ENCODE data around the gene TMEM184B. TPM values are rescaled to one million over a fixed set of nuclear protein-coding genes. Genes with fewer than 3 reads are reported as not detected.

The TMEM184B gene
- total RNA-seq, 2 donors from 2014 or later, result 76.0 to 137 TPM

GRCh38 chr22:38314051-38314932 is 41.5 kb upstream of the TMEM184B start:
- TF ChIP-seq POLR2AphosphoS5 (IDR thresholded peaks at IDR 0.05) (no peak), CTCF (IDR thresholded peaks at IDR 0.05) (no peak), POLR2A (IDR thresholded peaks at IDR 0.05) (no peak)
- no peak for DNase-seq (ENCODE audit: low spot score)
- intact Hi-C loops (cut with DNase I), result no loop called here
- WGBS, result 32% methylated on average over 23 of the region's 23 CpGs
- Histone ChIP-seq H3K27me3 (replicated peaks; ENCODE audit: insufficient read depth) (no peaks in the 10 kb centered on the region), H3K9me3 (no peaks in the 10 kb centered on the region), H3K4me1 (replicated peaks) (peaks cover 27% of the 10 kb centered on the region), H3K36me3 (no peaks in the 10 kb centered on the region), H3K4me3 (peak overlapping the region; percentile 79 to 80), H3K27ac (peak overlapping the region; percentile 95 to 98)

- 22% methylated on average over 11 of the region's 11 CpGs for WGBS
- Histone ChIP-seq H3K27me3 (replicated peaks; ENCODE audit: insufficient read depth) (no peaks in the 10 kb centered on the region), H3K27ac (peak overlapping the region; percentile 95 to 98), H3K36me3 (no peaks in the 10 kb centered on the region), H3K4me1 (replicated peaks) (peaks cover 26% of the 10 kb centered on the region), H3K4me3 (peak overlapping the region in 1 of 2 donors; percentile 79), H3K9me3 (no peaks in the 10 kb centered on the region)
- no peak for DNase-seq (ENCODE audit: low spot score)
- intact Hi-C loops (cut with DNase I), result no loop called here
- TF ChIP-seq POLR2A (IDR thresholded peaks at IDR 0.05) (no peak), CTCF (IDR thresholded peaks at IDR 0.05) (no peak), POLR2AphosphoS5 (IDR thresholded peaks at IDR 0.05) (no peak)
These were observed 40.7 kb upstream of the TMEM184B start for GRCh38 chr22:38313384-38313955.

- peak; percentile 45 for DNase-seq (ENCODE audit: low spot score)
- H3K27ac ChIP-seq, result peak overlapping the region; percentile 95 to 98
- TF ChIP-seq POLR2AphosphoS5 (IDR thresholded peaks at IDR 0.05), result no peak
- TF ChIP-seq POLR2A (IDR thresholded peaks at IDR 0.05), result peak; percentile 12
- TF ChIP-seq CTCF (IDR thresholded peaks at IDR 0.05), result no peak
- 55% methylated on average over 7 of the region's 7 CpGs for WGBS
- H3K9me3 ChIP-seq, result no peaks in the 10 kb centered on the region
- peaks cover 18% of the 10 kb centered on the region for H3K4me1 ChIP-seq (replicated peaks)
- no peaks in the 10 kb centered on the region for H3K27me3 ChIP-seq (replicated peaks; ENCODE audit: insufficient read depth)
- intact Hi-C loops (cut with DNase I), result no loop called here
- no peaks in the 10 kb centered on the region for H3K36me3 ChIP-seq
- no peak overlapping the region for H3K4me3 ChIP-seq
These were observed 39.5 kb upstream of the TMEM184B start for GRCh38 chr22:38312261-38312800.

- intact Hi-C loops (cut with DNase I), result no loop called here
- TF ChIP-seq POLR2A (IDR thresholded peaks at IDR 0.05) (no peak), CTCF (IDR thresholded peaks at IDR 0.05) (no peak), POLR2AphosphoS5 (IDR thresholded peaks at IDR 0.05) (no peak)
- Histone ChIP-seq H3K4me3 (no peak overlapping the region), H3K4me1 (replicated peaks) (peaks cover 18% of the 10 kb centered on the region), H3K36me3 (no peaks in the 10 kb centered on the region), H3K27ac (peak overlapping the region; percentile 37 to 65), H3K9me3 (no peaks in the 10 kb centered on the region), H3K27me3 (replicated peaks; ENCODE audit: insufficient read depth) (no peaks in the 10 kb centered on the region)
- DNase-seq (ENCODE audit: low spot score), result no peak
- 75% methylated on average over 4 of the region's 4 CpGs for WGBS
These were observed 38.5 kb upstream of the TMEM184B start for GRCh38 chr22:38311323-38311620.

Data from prostate gland (tissue), 2 donors.